ENCODE data around the gene COL27A1. TPM values are rescaled to one million over a fixed set of nuclear protein-coding genes. Genes with fewer than 3 reads are reported as not detected.

The COL27A1 gene
- total RNA-seq, 1 experiment from 2014 or later: 12.0 TPM

- Histone ChIP-seq H3K36me3 (ENCODE audit: control insufficient read depth in 1 of 2, insufficient read depth in 2 of 2, low read length in 2 of 2) (no peaks in the 10 kb centered on the region), H3K4me3 (replicated peaks in 1 of 2; ENCODE audit: low read depth in 1 of 2, low read length in 2 of 2) (no peak overlapping the region), H3K27ac (ENCODE audit: low read depth, low read length) (no peak overlapping the region), H2AFZ (ENCODE audit: low read depth, low read length, poor library complexity, severe bottlenecking) (no peak overlapping the region), H3K79me2 (ENCODE audit: insufficient read depth, low read length) (no peaks in the 10 kb centered on the region), H3K9ac (ENCODE audit: low read length) (no peak overlapping the region), H3K4me1 (ENCODE audit: control insufficient read depth in 1 of 2, insufficient read depth in 2 of 2, low read length in 2 of 2) (peaks cover 0 to 7% of the 10 kb centered on the region in 2 experiments; a peak in 1 of 4 replicates), H4K20me1 (ENCODE audit: insufficient read depth) (no peaks in the 10 kb centered on the region), H3K27me3 (ENCODE audit: insufficient read depth, low read length) (no peaks in the 10 kb centered on the region), H3K9me3 (ENCODE audit: control insufficient read depth in 1 of 2, insufficient read depth in 1 of 2, low read depth in 1 of 2, low read length in 2 of 2) (no peaks in the 10 kb centered on the region), H3K4me2 (ENCODE audit: low read length) (no peak overlapping the region), H3K9me2 (ENCODE audit: insufficient read depth) (no peaks in the 10 kb centered on the region)
- no TSS peak for BruUV-seq (replicated peaks)
- ATAC-seq: no peak
- no peak for TF ChIP-seq POLR2AphosphoS5 (IDR thresholded peaks at IDR 0.05; ENCODE audit: low read depth, low read length)
- TF ChIP-seq JUND (IDR thresholded peaks at IDR 0.05): no peak
- no peak for TF ChIP-seq SRF (IDR thresholded peaks at IDR 0.05; ENCODE audit: low read depth)
- TF ChIP-seq ZFX (IDR thresholded peaks at IDR 0.05): no peak
- TF ChIP-seq EGR1 (IDR thresholded peaks at IDR 0.05; ENCODE audit: low read depth): no peak
- TF ChIP-seq CTCF (IDR thresholded peaks at IDR 0.05 in 2 of 3, conservative IDR thresholded peaks at IDR 0.05 in 1 of 3; ENCODE audit: borderline replicate concordance in 1 of 3, insufficient read depth in 1 of 3, low read depth in 2 of 3, low read length in 2 of 3): no peak
- TF ChIP-seq CEBPB (IDR thresholded peaks at IDR 0.05; ENCODE audit: low read depth): no peak
- TF ChIP-seq, protein P1, sequence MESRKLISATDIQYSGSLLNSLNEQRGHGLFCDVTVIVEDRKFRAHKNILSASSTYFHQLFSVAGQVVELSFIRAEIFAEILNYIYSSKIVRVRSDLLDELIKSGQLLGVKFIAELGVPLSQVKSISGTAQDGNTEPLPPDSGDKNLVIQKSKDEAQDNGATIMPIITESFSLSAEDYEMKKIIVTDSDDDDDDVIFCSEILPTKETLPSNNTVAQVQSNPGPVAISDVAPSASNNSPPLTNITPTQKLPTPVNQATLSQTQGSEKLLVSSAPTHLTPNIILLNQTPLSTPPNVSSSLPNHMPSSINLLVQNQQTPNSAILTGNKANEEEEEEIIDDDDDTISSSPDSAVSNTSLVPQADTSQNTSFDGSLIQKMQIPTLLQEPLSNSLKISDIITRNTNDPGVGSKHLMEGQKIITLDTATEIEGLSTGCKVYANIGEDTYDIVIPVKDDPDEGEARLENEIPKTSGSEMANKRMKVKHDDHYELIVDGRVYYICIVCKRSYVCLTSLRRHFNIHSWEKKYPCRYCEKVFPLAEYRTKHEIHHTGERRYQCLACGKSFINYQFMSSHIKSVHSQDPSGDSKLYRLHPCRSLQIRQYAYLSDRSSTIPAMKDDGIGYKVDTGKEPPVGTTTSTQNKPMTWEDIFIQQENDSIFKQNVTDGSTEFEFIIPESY (IDR thresholded peaks at IDR 0.05; ENCODE audit: extremely low read depth, insufficient replicate concordance, low read length): no peak
- no peak for TF ChIP-seq EZH2phosphoT487 (IDR thresholded peaks at IDR 0.05; ENCODE audit: borderline replicate concordance)
- TF ChIP-seq ATF3 (IDR thresholded peaks at IDR 0.05): no peak
- no peak for TF ChIP-seq SIN3A (IDR thresholded peaks at IDR 0.05; ENCODE audit: low read depth)
- TF ChIP-seq, protein P2, sequence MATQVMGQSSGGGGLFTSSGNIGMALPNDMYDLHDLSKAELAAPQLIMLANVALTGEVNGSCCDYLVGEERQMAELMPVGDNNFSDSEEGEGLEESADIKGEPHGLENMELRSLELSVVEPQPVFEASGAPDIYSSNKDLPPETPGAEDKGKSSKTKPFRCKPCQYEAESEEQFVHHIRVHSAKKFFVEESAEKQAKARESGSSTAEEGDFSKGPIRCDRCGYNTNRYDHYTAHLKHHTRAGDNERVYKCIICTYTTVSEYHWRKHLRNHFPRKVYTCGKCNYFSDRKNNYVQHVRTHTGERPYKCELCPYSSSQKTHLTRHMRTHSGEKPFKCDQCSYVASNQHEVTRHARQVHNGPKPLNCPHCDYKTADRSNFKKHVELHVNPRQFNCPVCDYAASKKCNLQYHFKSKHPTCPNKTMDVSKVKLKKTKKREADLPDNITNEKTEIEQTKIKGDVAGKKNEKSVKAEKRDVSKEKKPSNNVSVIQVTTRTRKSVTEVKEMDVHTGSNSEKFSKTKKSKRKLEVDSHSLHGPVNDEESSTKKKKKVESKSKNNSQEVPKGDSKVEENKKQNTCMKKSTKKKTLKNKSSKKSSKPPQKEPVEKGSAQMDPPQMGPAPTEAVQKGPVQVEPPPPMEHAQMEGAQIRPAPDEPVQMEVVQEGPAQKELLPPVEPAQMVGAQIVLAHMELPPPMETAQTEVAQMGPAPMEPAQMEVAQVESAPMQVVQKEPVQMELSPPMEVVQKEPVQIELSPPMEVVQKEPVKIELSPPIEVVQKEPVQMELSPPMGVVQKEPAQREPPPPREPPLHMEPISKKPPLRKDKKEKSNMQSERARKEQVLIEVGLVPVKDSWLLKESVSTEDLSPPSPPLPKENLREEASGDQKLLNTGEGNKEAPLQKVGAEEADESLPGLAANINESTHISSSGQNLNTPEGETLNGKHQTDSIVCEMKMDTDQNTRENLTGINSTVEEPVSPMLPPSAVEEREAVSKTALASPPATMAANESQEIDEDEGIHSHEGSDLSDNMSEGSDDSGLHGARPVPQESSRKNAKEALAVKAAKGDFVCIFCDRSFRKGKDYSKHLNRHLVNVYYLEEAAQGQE (IDR thresholded peaks at IDR 0.05; ENCODE audit: low read depth): no peak
- no peak for TF ChIP-seq RAD21 (IDR thresholded peaks at IDR 0.05; ENCODE audit: low read depth)
- no peak for TF ChIP-seq SP1 (IDR thresholded peaks at IDR 0.05; ENCODE audit: low read depth)
- TF ChIP-seq CBX3 (IDR thresholded peaks at IDR 0.05; ENCODE audit: low read depth): no peak
- TF ChIP-seq EZH2 (IDR thresholded peaks at IDR 0.05): no peak
- no peak for TF ChIP-seq ZNF274 (IDR thresholded peaks at IDR 0.05; ENCODE audit: low read depth, low read length)
- no peak for TF ChIP-seq ELF1 (IDR thresholded peaks at IDR 0.05; ENCODE audit: borderline replicate concordance, low read depth)
- TF ChIP-seq, protein P3, sequence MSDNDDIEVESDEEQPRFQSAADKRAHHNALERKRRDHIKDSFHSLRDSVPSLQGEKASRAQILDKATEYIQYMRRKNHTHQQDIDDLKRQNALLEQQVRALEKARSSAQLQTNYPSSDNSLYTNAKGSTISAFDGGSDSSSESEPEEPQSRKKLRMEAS (IDR thresholded peaks at IDR 0.05): no peak
- RAD21 ChIA-PET (ENCODE audit: low non-redundant PET in 1 of 2, low total read pairs in 2 of 2, uncharacterized antibody in 2 of 2, unreplicated experiment in 2 of 2): no interaction called here
- intact Hi-C loops (cut with micrococcal nuclease): no loop called here
- CTCF ChIA-PET: no interaction called here
- DNase-seq (ENCODE audit: low read depth, low spot score): no peak
- POLR2A ChIA-PET: no interaction called here
Measured at GRCh38 chr9:114231719-114232449, 76.5 kb downstream of the COL27A1 start.

Data from HCT116 (cell line).